SK-N-SH treated with all-trans-retinoic acid at 6 μM for 48 hours (cell line): ENCODE measurements around the gene TMEM235.

Experiments used
- ATAC-seq: fragments of 200-7000 bp; cut with Tn5 transposase; 3 replicates; pipeline ENCODE4 v1.9.1; 2020; ENCODE audit warnings: mild to moderate bottlenecking, moderate library complexity
- ARNTL ChIP-seq: fragments of 450-650 bp; formaldehyde crosslinking; IDR thresholded peaks from 2 replicates; pipeline ENCODE4 v1.5.0; 2020; ENCODE audit warnings: low read depth, mild to moderate bottlenecking, moderate library complexity, borderline replicate concordance
- BACH2 ChIP-seq: fragments of 250-450 bp; sonication (Bioruptor Pico); IDR thresholded peaks from 2 replicates; pipeline ENCODE4 v1.9.0; 2021; ENCODE audit warnings: mild to moderate bottlenecking, borderline replicate concordance
- CREB5 ChIP-seq: fragments of 250-450 bp; sonication (Bioruptor Pico); IDR thresholded peaks from 2 replicates; pipeline ENCODE4 v1.5.1; 2020; ENCODE audit warnings: low read depth, mild to moderate bottlenecking, moderate library complexity
- CSDC2 ChIP-seq: fragments of 250-450 bp; sonication (Bioruptor Pico); IDR thresholded peaks from 2 replicates; pipeline ENCODE4 v1.5.0; 2020; ENCODE audit warnings: mild to moderate bottlenecking, moderate library complexity
- CSRNP3 ChIP-seq: fragments of 250-450 bp; sonication (Bioruptor Pico); IDR thresholded peaks from 2 replicates; pipeline ENCODE4 v1.5.1; 2021; ENCODE audit warnings: mild to moderate bottlenecking, moderate library complexity
- ESRRG ChIP-seq: fragments of 250-450 bp; sonication (Bioruptor Pico); IDR thresholded peaks from 2 replicates; pipeline ENCODE4 v1.6.1; 2021; ENCODE audit warnings: mild to moderate bottlenecking
- GLIS3 ChIP-seq: fragments of 250-450 bp; sonication (Bioruptor Pico); IDR thresholded peaks from 2 replicates; pipeline ENCODE4 v1.5.0; 2020; ENCODE audit warnings: mild to moderate bottlenecking, moderate library complexity
- ISL1 ChIP-seq: fragments of 250-450 bp; sonication (Bioruptor Pico); IDR thresholded peaks from 2 replicates; pipeline ENCODE4 v2.1.2; 2022; ENCODE audit warnings: mild to moderate bottlenecking, moderate library complexity
- PATZ1 ChIP-seq: fragments of 250-450 bp; sonication (Bioruptor Pico); IDR thresholded peaks from 2 replicates; pipeline ENCODE4 v1.8.0; 2020; ENCODE audit warnings: mild to moderate bottlenecking, moderate library complexity, borderline replicate concordance
- POU6F1 ChIP-seq: fragments of 250-450 bp; sonication (Bioruptor Pico); IDR thresholded peaks from 2 replicates; pipeline ENCODE4 v1.8.0; 2021; ENCODE audit warnings: low read depth, mild to moderate bottlenecking, moderate library complexity, borderline replicate concordance
- PPARA ChIP-seq: fragments of 250-450 bp; sonication (Bioruptor Pico); IDR thresholded peaks from 2 replicates; pipeline ENCODE4 v1.5.0; 2020; ENCODE audit warnings: mild to moderate bottlenecking, borderline replicate concordance
- SNAI2 ChIP-seq: fragments of 250-450 bp; sonication (Bioruptor Pico); IDR thresholded peaks from 2 replicates; pipeline ENCODE4 v1.5.0; 2020; ENCODE audit warnings: mild to moderate bottlenecking, moderate library complexity
- TCF4 ChIP-seq: fragments of 250-450 bp; sonication (Bioruptor Pico); IDR thresholded peaks from 2 replicates; pipeline ENCODE4 v1.8.0; 2021; ENCODE audit warnings: mild to moderate bottlenecking, moderate library complexity, borderline replicate concordance
- TOX ChIP-seq: fragments of 250-450 bp; sonication (Bioruptor Pico); IDR thresholded peaks from 2 replicates; pipeline ENCODE4 v1.8.0; 2021; ENCODE audit warnings: mild to moderate bottlenecking, moderate library complexity, borderline replicate concordance
- TSHZ2 ChIP-seq: fragments of 250-450 bp; sonication (Bioruptor Pico); IDR thresholded peaks from 2 replicates; pipeline ENCODE4 v1.5.0; 2020; ENCODE audit warnings: mild to moderate bottlenecking, moderate library complexity
- ZFP30 ChIP-seq: fragments of 450-650 bp; formaldehyde crosslinking; IDR thresholded peaks from 2 replicates; pipeline ENCODE4 v1.5.0; 2022; ENCODE audit warnings: mild to moderate bottlenecking, moderate library complexity
- ZNF565 ChIP-seq: fragments of 450-650 bp; formaldehyde crosslinking; conservative IDR thresholded peaks from 2 replicates; pipeline ENCODE4 v1.5.0; 2020; ENCODE audit warnings: low read depth, mild to moderate bottlenecking, moderate library complexity
- ZNF70 ChIP-seq: fragments of 450-650 bp; formaldehyde crosslinking; IDR thresholded peaks from 2 replicates; pipeline ENCODE4 v1.5.0; 2020; ENCODE audit warnings: mild to moderate bottlenecking, moderate library complexity
- ZNF8 ChIP-seq: fragments of 450-650 bp; formaldehyde crosslinking; IDR thresholded peaks from 2 replicates; pipeline ENCODE4 v1.5.0; 2020; ENCODE audit warnings: mild to moderate bottlenecking, moderate library complexity

TMEM235 gene

GRCh38 chr17:78224231-78225087 lies 7.0 kb upstream of the TMEM235 start:
- no peak for TF ChIP-seq ARNTL (CRISPR knock-in tag)
- peak; percentile 11; the same call in 1 of the 2 replicates for TF ChIP-seq ZNF70 (CRISPR knock-in tag)
- TF ChIP-seq POU6F1 = no peak
- TF ChIP-seq ZNF8 (CRISPR knock-in tag) = peak; percentile 46; the same call in 1 of the 2 replicates
- TF ChIP-seq TCF4 = peak; percentile 52
- TF ChIP-seq ISL1 (CRISPR knock-in tag) = no peak
- TF ChIP-seq BACH2 (CRISPR knock-in tag) = no peak
- no peak for TF ChIP-seq ESRRG (CRISPR knock-in tag)
- ATAC-seq = peak; percentile 27

- peak; percentile 36 for ATAC-seq
- TF ChIP-seq BACH2 (CRISPR knock-in tag) (peak; percentile 43; the same call in 1 of the 2 replicates), CSRNP3 (CRISPR knock-in tag) (no peak), ZNF565 (no peak), ZNF8 (CRISPR knock-in tag) (no peak)
These were observed 6.2 kb upstream of the TMEM235 start for GRCh38 chr17:78225088-78225865.

GRCh38 chr17:78226055-78226758 lies 5.2 kb upstream of the TMEM235 start:
- TF ChIP-seq PATZ1 (CRISPR knock-in tag) = no peak
- TF ChIP-seq SNAI2 = no peak
- no peak for TF ChIP-seq ZNF8 (CRISPR knock-in tag)
- no peak for TF ChIP-seq TCF4
- no peak for TF ChIP-seq PPARA
- TF ChIP-seq BACH2 (CRISPR knock-in tag) = no peak
- TF ChIP-seq TOX = no peak
- no peak for TF ChIP-seq CSRNP3 (CRISPR knock-in tag)
- TF ChIP-seq ZFP30 (CRISPR knock-in tag) = no peak
- TF ChIP-seq ISL1 (CRISPR knock-in tag) = no peak
- TF ChIP-seq TSHZ2 (CRISPR knock-in tag) = no peak
- no peak for TF ChIP-seq CSDC2
- TF ChIP-seq ZNF70 (CRISPR knock-in tag) = no peak
- TF ChIP-seq CREB5 (CRISPR knock-in tag) = no peak
- no peak for TF ChIP-seq ARNTL (CRISPR knock-in tag)
- TF ChIP-seq GLIS3 (CRISPR knock-in tag) = no peak
- peak; percentile 5; the same call in 2 of the 3 replicates for ATAC-seq
